ENCODE data around the gene LETMD1.

LETMD1 gene

DNA sequence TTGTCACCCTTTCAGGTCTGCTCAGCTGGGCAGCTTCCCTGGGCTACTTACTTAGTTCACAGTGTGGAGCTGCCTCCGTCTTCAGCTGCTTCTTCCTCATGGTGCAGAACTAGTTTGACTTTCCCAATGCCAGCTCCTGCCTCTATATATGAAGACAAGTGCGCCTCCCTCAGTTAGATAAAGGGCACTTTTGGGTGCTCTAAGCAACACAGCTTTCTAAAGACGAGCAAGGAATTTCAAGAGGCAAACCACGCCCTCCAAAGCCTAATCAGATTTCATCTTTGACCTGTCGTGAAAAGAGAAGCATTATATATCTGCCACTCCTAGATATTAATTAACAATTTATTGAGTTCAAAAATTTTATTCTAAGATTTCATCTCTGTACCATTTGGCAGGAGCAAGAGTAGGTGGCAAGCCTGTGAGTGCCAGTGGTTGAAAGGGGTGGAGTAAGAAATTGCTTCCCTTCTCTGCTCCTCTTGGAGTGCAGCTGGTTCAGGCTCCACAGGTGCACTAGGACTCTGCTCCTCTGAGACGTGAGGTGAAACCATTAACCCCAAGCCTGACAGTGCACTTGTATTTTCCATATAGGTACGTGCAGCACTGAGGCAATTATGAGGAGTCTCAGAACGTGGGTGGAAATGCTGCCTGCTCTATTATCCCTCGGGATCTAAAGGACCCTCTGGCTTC, 19.9 kb upstream of the LETMD1 start:
- Histone ChIP-seq H3K4me3 (ENCODE audit: low read length) (no peak overlapping the region), H3K27me3 (ENCODE audit: control insufficient read depth, insufficient read depth, low read length) (peaks cover 8% of the 10 kb centered on the region), H3K36me3 (ENCODE audit: insufficient read depth, low read length) (no peaks in the 10 kb centered on the region), H3K9me3 (replicated peaks; ENCODE audit: low read length) (no peaks in the 10 kb centered on the region), H3K9ac (ENCODE audit: low read depth, low read length) (no peak overlapping the region), H3K4me2 (ENCODE audit: low read length) (no peak overlapping the region), H3K4me1 (ENCODE audit: control insufficient read depth, insufficient read depth, low read length) (peaks cover 24% of the 10 kb centered on the region)

- H3K9me3 ChIP-seq (replicated peaks; ENCODE audit: low read length), result no peaks in the 10 kb centered on the region
- no peaks in the 10 kb centered on the region for H3K36me3 ChIP-seq (ENCODE audit: insufficient read depth, low read length)
- H3K4me1 ChIP-seq (ENCODE audit: control insufficient read depth, insufficient read depth, low read length), result peaks cover 20% of the 10 kb centered on the region
- H3K27me3 ChIP-seq (ENCODE audit: control insufficient read depth, insufficient read depth, low read length), result peaks cover 8% of the 10 kb centered on the region
- H3K9ac ChIP-seq (ENCODE audit: low read depth, low read length), result no peak overlapping the region
- no peak overlapping the region for H3K4me2 ChIP-seq (ENCODE audit: low read length)
- H3K4me3 ChIP-seq (ENCODE audit: low read length), result no peak overlapping the region
Observed at GRCh38 chr12:51028813-51029150, 19.3 kb upstream of the LETMD1 start.

DNA sequence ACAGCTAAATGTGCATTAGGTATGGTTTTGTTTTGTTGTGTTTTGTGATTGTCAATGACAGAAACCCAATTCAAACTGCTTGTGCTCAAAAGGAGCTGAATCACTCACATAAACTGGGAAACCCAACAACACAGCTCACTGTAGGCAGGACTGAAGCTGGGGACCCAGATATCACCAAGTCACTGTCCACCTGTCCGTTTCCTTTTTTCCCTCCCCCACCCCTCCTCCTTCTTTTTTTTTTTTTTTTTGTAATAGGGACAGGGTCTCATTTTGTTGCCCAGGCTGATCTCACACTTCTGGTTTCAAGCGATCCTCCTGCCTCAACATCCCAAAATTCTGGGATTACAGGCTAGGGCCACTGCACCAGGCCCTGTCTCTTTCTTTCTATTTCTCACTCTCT, 15.1 kb upstream of the LETMD1 start:
- peaks cover 8% of the 10 kb centered on the region for H3K27me3 ChIP-seq (ENCODE audit: control insufficient read depth, insufficient read depth, low read length)
- H3K4me1 ChIP-seq (ENCODE audit: control insufficient read depth, insufficient read depth, low read length), result peaks cover 6% of the 10 kb centered on the region
- no peak overlapping the region for H3K4me2 ChIP-seq (ENCODE audit: low read length)
- no peak overlapping the region for H3K9ac ChIP-seq (ENCODE audit: low read depth, low read length)
- no peak overlapping the region for H3K4me3 ChIP-seq (ENCODE audit: low read length)
- H3K9me3 ChIP-seq (replicated peaks; ENCODE audit: low read length), result no peaks in the 10 kb centered on the region
- no peaks in the 10 kb centered on the region for H3K36me3 ChIP-seq (ENCODE audit: insufficient read depth, low read length)

GRCh38 chr12:51033457-51034089, 14.6 kb upstream of the LETMD1 start:
- Histone ChIP-seq H3K4me3 (ENCODE audit: low read length) (no peak overlapping the region), H3K9me3 (replicated peaks; ENCODE audit: low read length) (no peaks in the 10 kb centered on the region), H3K9ac (ENCODE audit: low read depth, low read length) (no peak overlapping the region), H3K27me3 (ENCODE audit: control insufficient read depth, insufficient read depth, low read length) (peaks cover 8% of the 10 kb centered on the region), H3K4me2 (ENCODE audit: low read length) (no peak overlapping the region), H3K4me1 (ENCODE audit: control insufficient read depth, insufficient read depth, low read length) (peaks cover 7% of the 10 kb centered on the region), H3K36me3 (ENCODE audit: insufficient read depth, low read length) (no peaks in the 10 kb centered on the region)

GRCh38 chr12:51036279-51036678, 11.8 kb upstream of the LETMD1 start:
- Histone ChIP-seq H3K4me3 (ENCODE audit: low read length) (no peak overlapping the region), H3K4me1 (ENCODE audit: control insufficient read depth, insufficient read depth, low read length) (peaks cover 7% of the 10 kb centered on the region), H3K9me3 (replicated peaks; ENCODE audit: low read length) (no peaks in the 10 kb centered on the region), H3K4me2 (ENCODE audit: low read length) (no peak overlapping the region), H3K36me3 (ENCODE audit: insufficient read depth, low read length) (no peaks in the 10 kb centered on the region), H3K27me3 (ENCODE audit: control insufficient read depth, insufficient read depth, low read length) (no peaks in the 10 kb centered on the region), H3K9ac (ENCODE audit: low read depth, low read length) (no peak overlapping the region)

DNA sequence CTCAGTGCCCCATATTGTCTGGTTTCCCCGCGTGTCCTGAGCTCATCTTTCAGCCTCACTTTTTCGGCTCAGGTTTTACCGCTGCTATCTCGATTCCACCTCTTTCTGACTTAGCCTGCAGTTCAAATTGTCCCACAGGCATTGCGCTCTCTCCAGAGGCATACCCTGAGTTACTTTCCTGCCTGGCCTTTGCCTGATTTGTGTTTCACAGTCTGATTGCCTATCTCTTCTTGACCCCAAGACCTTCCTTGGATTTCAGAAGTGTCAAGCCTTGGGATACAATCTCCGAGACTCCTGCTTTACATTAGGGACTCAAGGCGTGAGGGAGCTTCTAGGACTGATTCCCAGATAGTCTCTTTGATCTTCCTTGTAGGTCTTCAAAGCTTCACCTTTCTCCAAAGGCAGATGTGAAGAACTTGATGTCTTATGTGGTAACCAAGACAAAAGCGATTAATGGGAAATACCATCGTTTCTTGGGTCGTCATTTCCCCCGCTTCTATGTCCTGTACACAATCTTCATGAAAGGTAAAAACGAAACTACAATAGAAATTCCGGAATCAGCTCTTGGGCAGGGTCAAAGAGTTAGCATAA, 629 bp downstream of the LETMD1 start:
- H3K4me2 ChIP-seq (ENCODE audit: low read length), result peak overlapping the region; percentile 90
- H3K9ac ChIP-seq (ENCODE audit: low read depth, low read length), result peak overlapping the region; percentile 87
- no peaks in the 10 kb centered on the region for H3K27me3 ChIP-seq (ENCODE audit: control insufficient read depth, insufficient read depth, low read length)
- H3K4me1 ChIP-seq (ENCODE audit: control insufficient read depth, insufficient read depth, low read length), result peaks cover 12% of the 10 kb centered on the region
- H3K36me3 ChIP-seq (ENCODE audit: insufficient read depth, low read length), result peaks cover 6% of the 10 kb centered on the region
- no peaks in the 10 kb centered on the region for H3K9me3 ChIP-seq (replicated peaks; ENCODE audit: low read length)
- peak overlapping the region; percentile 86 for H3K4me3 ChIP-seq (ENCODE audit: low read length)

DNA sequence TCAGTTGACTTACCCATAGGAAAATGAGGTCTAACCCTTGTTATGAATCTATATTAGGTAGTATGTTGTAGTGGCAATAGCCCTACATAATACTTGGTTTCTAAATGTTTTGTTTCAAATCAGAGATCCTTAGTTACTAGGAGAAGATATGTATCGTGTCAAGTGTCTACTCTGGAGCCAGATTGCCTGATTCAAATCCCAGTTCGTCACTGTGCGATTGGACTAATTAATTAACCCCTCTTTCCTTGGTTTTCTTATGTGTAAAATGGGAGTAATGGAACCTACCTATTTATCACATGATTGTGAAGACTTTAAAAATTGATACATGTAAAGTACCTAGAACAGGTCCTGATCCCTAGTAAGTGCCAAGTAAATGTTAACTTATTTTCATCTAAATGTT, 1.4 kb downstream of the LETMD1 start:
- Histone ChIP-seq H3K9ac (ENCODE audit: low read depth, low read length) (peak overlapping the region; percentile 87), H3K4me3 (ENCODE audit: low read length) (peak overlapping the region; percentile 86)

DNA sequence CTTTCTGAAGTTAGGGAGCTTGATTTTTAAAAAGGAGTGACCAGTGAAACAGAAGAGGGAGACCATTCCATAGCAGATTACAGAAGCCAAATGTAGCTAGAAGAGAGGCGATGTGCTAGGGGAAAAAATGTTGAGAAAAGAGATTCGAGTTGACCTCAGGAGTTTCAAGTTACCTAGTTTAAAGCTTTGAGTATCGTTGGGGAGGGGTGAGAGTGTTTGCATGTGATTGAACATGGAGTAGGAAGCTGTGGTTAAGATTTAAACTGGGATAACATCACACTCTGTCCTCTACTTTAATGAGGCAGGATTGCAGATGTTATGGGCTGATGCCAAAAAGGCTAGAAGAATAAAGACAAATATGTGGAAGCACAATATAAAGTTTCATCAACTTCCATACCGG, 3.7 kb downstream of the LETMD1 start:
- Histone ChIP-seq H3K36me3 (ENCODE audit: insufficient read depth, low read length) (peaks cover 20% of the 10 kb centered on the region), H3K4me3 (ENCODE audit: low read length) (no peak overlapping the region), H3K4me1 (ENCODE audit: control insufficient read depth, insufficient read depth, low read length) (peaks cover 12% of the 10 kb centered on the region), H3K4me2 (ENCODE audit: low read length) (no peak overlapping the region), H3K9ac (ENCODE audit: low read depth, low read length) (no peak overlapping the region), H3K9me3 (replicated peaks; ENCODE audit: low read length) (no peaks in the 10 kb centered on the region), H3K27me3 (ENCODE audit: control insufficient read depth, insufficient read depth, low read length) (no peaks in the 10 kb centered on the region)

More for the DNA sequence above, 1.4 kb downstream of the LETMD1 start:
- Histone ChIP-seq H3K9me3 (replicated peaks; ENCODE audit: low read length) (no peaks in the 10 kb centered on the region), H3K4me1 (ENCODE audit: control insufficient read depth, insufficient read depth, low read length) (peaks cover 12% of the 10 kb centered on the region), H3K4me2 (ENCODE audit: low read length) (peak overlapping the region; percentile 90), H3K27me3 (ENCODE audit: control insufficient read depth, insufficient read depth, low read length) (no peaks in the 10 kb centered on the region), H3K36me3 (ENCODE audit: insufficient read depth, low read length) (peaks cover 13% of the 10 kb centered on the region)

DNA sequence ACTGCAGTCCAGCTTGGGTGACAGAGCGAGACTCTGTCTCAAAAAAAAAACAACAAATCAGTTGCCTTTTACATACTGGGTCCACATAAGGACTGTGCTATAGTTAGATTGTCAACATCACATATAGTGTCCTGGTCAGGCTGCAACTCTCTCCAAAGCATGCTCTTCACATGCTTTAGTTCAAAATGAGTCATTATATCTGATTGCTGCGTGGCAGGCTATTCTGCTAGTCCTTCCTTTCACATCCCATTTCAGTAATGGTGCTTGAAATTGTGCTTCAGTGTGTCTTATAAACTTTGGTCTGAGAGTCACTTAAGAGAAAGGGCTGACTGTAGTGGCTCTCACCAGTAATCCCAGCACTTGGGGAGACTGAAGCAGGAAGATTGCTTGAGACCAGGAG, 6.9 kb downstream of the LETMD1 start:
- Histone ChIP-seq H3K4me3 (ENCODE audit: low read length) (no peak overlapping the region), H3K9ac (ENCODE audit: low read depth, low read length) (no peak overlapping the region), H3K36me3 (ENCODE audit: insufficient read depth, low read length) (peaks cover 41% of the 10 kb centered on the region), H3K9me3 (replicated peaks; ENCODE audit: low read length) (no peaks in the 10 kb centered on the region), H3K4me2 (ENCODE audit: low read length) (no peak overlapping the region), H3K27me3 (ENCODE audit: control insufficient read depth, insufficient read depth, low read length) (no peaks in the 10 kb centered on the region), H3K4me1 (ENCODE audit: control insufficient read depth, insufficient read depth, low read length) (no peaks in the 10 kb centered on the region)

- Histone ChIP-seq H3K4me3 (ENCODE audit: low read length) (no peak overlapping the region), H3K9ac (ENCODE audit: low read depth, low read length) (no peak overlapping the region), H3K9me3 (replicated peaks; ENCODE audit: low read length) (no peaks in the 10 kb centered on the region), H3K27me3 (ENCODE audit: control insufficient read depth, insufficient read depth, low read length) (no peaks in the 10 kb centered on the region), H3K4me2 (ENCODE audit: low read length) (no peak overlapping the region), H3K4me1 (ENCODE audit: control insufficient read depth, insufficient read depth, low read length) (no peaks in the 10 kb centered on the region), H3K36me3 (ENCODE audit: insufficient read depth, low read length) (peaks cover 49% of the 10 kb centered on the region)
Observed at GRCh38 chr12:51056242-51056641, 8.1 kb downstream of the LETMD1 start.

- Histone ChIP-seq H3K9ac (ENCODE audit: low read depth, low read length) (no peak overlapping the region), H3K27me3 (ENCODE audit: control insufficient read depth, insufficient read depth, low read length) (no peaks in the 10 kb centered on the region), H3K4me1 (ENCODE audit: control insufficient read depth, insufficient read depth, low read length) (no peaks in the 10 kb centered on the region), H3K36me3 (ENCODE audit: insufficient read depth, low read length) (peaks cover 67% of the 10 kb centered on the region), H3K4me3 (ENCODE audit: low read length) (no peak overlapping the region), H3K4me2 (ENCODE audit: low read length) (no peak overlapping the region), H3K9me3 (replicated peaks; ENCODE audit: low read length) (no peaks in the 10 kb centered on the region)
Observed at GRCh38 chr12:51059086-51059485, 11.0 kb downstream of the LETMD1 start.

Measured in skeletal muscle satellite cell (primary cell).